Measurements from ENCODE around the gene TAB3.

GRCh38 chrX:30787012-30787411, 102.0 kb downstream of the TAB3 start:
- TF ChIP-seq RARB (CRISPR knock-in tag; IDR thresholded peaks at IDR 0.05) (no peak), PATZ1 (CRISPR knock-in tag; IDR thresholded peaks at IDR 0.05; ENCODE audit: borderline replicate concordance) (no peak), TOX (CRISPR knock-in tag; IDR thresholded peaks at IDR 0.05; ENCODE audit: borderline replicate concordance) (no peak), ZFP3 (CRISPR knock-in tag; IDR thresholded peaks at IDR 0.05) (no peak), ARNTL (CRISPR knock-in tag; IDR thresholded peaks at IDR 0.05; ENCODE audit: borderline replicate concordance, low read depth) (no peak), TCF4 (CRISPR knock-in tag; IDR thresholded peaks at IDR 0.05; ENCODE audit: borderline replicate concordance) (no peak), BACH2 (CRISPR knock-in tag; IDR thresholded peaks at IDR 0.05; ENCODE audit: borderline replicate concordance) (no peak), CREB5 (CRISPR knock-in tag; IDR thresholded peaks at IDR 0.05; ENCODE audit: low read depth) (no peak), ZFP30 (CRISPR knock-in tag; IDR thresholded peaks at IDR 0.05) (no peak), PPARA (CRISPR knock-in tag; IDR thresholded peaks at IDR 0.05; ENCODE audit: borderline replicate concordance) (no peak), ZNF70 (CRISPR knock-in tag; IDR thresholded peaks at IDR 0.05) (no peak), OSR1 (CRISPR knock-in tag; IDR thresholded peaks at IDR 0.05) (no peak), CSDC2 (CRISPR knock-in tag; IDR thresholded peaks at IDR 0.05) (no peak), ESRRG (CRISPR knock-in tag; IDR thresholded peaks at IDR 0.05) (no peak)

All from SK-N-SH treated with all-trans-retinoic acid at 6 μM for 48 hours (cell line).